GM21529 (cell line): ENCODE data around the gene PREX1.
"Not testable (repeated sequence)": the region's sequence is repeated elsewhere in the genome, so short reads cannot be mapped to it uniquely, and the experiment has no call there.

Source experiments
- ATAC-seq: cut with Tn5 transposase; IDR thresholded peaks from one replicate; pipeline ENCODE4 v1.9.1; 2021; ENCODE audit not compliant: unreplicated experiment

The PREX1 gene

GRCh38 chr20:48812600-48813445 lies 15.0 kb downstream of the PREX1 start:
- ATAC-seq: no peak

- not testable (repeated sequence) for ATAC-seq
Observed at GRCh38 chr20:48812114-48812513, 15.7 kb downstream of the PREX1 start.

GRCh38 chr20:48809673-48810072 lies 18.1 kb downstream of the PREX1 start:
- ATAC-seq: no peak

GRCh38 chr20:48808382-48809034 lies 19.3 kb downstream of the PREX1 start:
- no peak for ATAC-seq

- no peak for ATAC-seq
Observed at GRCh38 chr20:48807586-48808381, 20.0 kb downstream of the PREX1 start.

GRCh38 chr20:48807051-48807450 lies 20.7 kb downstream of the PREX1 start:
- ATAC-seq: no peak

GRCh38 chr20:48805716-48806115 lies 22.1 kb downstream of the PREX1 start:
- ATAC-seq: no peak

GRCh38 chr20:48805286-48805685 lies 22.5 kb downstream of the PREX1 start:
- no peak for ATAC-seq

- no peak for ATAC-seq
Observed at GRCh38 chr20:48804300-48804980, 23.4 kb downstream of the PREX1 start.

GRCh38 chr20:48803176-48804053 lies 24.4 kb downstream of the PREX1 start:
- no peak for ATAC-seq

- ATAC-seq: no peak
Observed at GRCh38 chr20:48802647-48803046, 25.2 kb downstream of the PREX1 start.

GRCh38 chr20:48802216-48802615 lies 25.6 kb downstream of the PREX1 start:
- ATAC-seq: no peak

GRCh38 chr20:48801197-48801596 lies 26.6 kb downstream of the PREX1 start:
- ATAC-seq: no peak

GRCh38 chr20:48800177-48800576 lies 27.6 kb downstream of the PREX1 start:
- no peak for ATAC-seq

- ATAC-seq: no peak
Observed at GRCh38 chr20:48799328-48800105, 28.3 kb downstream of the PREX1 start.

- no peak for ATAC-seq
Observed at GRCh38 chr20:48797850-48798747, 29.7 kb downstream of the PREX1 start.

GRCh38 chr20:48797275-48797825 lies 30.4 kb downstream of the PREX1 start:
- ATAC-seq: no peak

GRCh38 chr20:48795732-48796131 lies 32.1 kb downstream of the PREX1 start:
- ATAC-seq: no peak
